A549 (cell line): ENCODE results near the gene GMPR2.

Experiments
- CHD2 ChIP-seq: fragments of 150-350 bp; IDR thresholded peaks from 2 replicates; pipeline ENCODE4 v1.6.1; 2014; ENCODE audit warnings: low read length; ENCODE audit not compliant: partially characterized antibody
- CTCF ChIP-seq: fragments of >200 bp; sonication (Bioruptor Twin); formaldehyde crosslinking; IDR thresholded peaks from 3 replicates; pipeline ENCODE4 v1.5.1; 2016
- EP300 ChIP-seq, 2 experiments: fragments of >200 bp; sonication (Bioruptor Twin); formaldehyde crosslinking; IDR thresholded peaks; 2 replicates in 1 of 2; 3 replicates in 1 of 2; pipeline ENCODE4 v1.6.1; 2016 to 2017
- HEYL ChIP-seq: fragments of 250-450 bp; sonication (Bioruptor Pico); IDR thresholded peaks from 2 replicates; pipeline ENCODE4 v1.8.0; 2021; ENCODE audit warnings: mild to moderate bottlenecking, moderate library complexity
- JUN ChIP-seq, 2 experiments: fragments of >200 bp; sonication (Bioruptor Twin); formaldehyde crosslinking; IDR thresholded peaks; 2 replicates in 1 of 2; 3 replicates in 1 of 2; pipeline ENCODE4 v1.6.1; 2016 to 2017
- KDM5A ChIP-seq: fragments of 200-600 bp; sonication (generic); IDR thresholded peaks from 2 replicates; pipeline ENCODE4 v1.6.1; 2016; ENCODE audit warnings: antibody characterized with exemption, mild to moderate bottlenecking
- NR3C1 ChIP-seq: fragments of >200 bp; sonication (Bioruptor Twin); formaldehyde crosslinking; IDR thresholded peaks from 3 replicates; pipeline ENCODE4 v1.6.1; 2017
- POLR2A ChIP-seq: IDR thresholded peaks from 2 replicates; pipeline ENCODE4 v1.6.1; 2012; ENCODE audit warnings: mild to moderate bottlenecking, low read length
- TF ChIP-seq, protein P1 (sequence below): fragments of 200-600 bp; sonication (generic); IDR thresholded peaks from 2 replicates; pipeline ENCODE4 v1.6.1; 2016; ENCODE audit warnings: antibody characterized with exemption, mild to moderate bottlenecking, moderate library complexity

- TF ChIP-seq JUN (IDR thresholded peaks at IDR 0.05) (no peak), CTCF (no peak), KDM5A (no peak), HEYL (CRISPR knock-in tag) (no peak), POLR2A (no peak), CHD2 (no peak), NR3C1 (no peak), EP300 (IDR thresholded peaks at IDR 0.05) (no peak)
- TF ChIP-seq, protein P1, sequence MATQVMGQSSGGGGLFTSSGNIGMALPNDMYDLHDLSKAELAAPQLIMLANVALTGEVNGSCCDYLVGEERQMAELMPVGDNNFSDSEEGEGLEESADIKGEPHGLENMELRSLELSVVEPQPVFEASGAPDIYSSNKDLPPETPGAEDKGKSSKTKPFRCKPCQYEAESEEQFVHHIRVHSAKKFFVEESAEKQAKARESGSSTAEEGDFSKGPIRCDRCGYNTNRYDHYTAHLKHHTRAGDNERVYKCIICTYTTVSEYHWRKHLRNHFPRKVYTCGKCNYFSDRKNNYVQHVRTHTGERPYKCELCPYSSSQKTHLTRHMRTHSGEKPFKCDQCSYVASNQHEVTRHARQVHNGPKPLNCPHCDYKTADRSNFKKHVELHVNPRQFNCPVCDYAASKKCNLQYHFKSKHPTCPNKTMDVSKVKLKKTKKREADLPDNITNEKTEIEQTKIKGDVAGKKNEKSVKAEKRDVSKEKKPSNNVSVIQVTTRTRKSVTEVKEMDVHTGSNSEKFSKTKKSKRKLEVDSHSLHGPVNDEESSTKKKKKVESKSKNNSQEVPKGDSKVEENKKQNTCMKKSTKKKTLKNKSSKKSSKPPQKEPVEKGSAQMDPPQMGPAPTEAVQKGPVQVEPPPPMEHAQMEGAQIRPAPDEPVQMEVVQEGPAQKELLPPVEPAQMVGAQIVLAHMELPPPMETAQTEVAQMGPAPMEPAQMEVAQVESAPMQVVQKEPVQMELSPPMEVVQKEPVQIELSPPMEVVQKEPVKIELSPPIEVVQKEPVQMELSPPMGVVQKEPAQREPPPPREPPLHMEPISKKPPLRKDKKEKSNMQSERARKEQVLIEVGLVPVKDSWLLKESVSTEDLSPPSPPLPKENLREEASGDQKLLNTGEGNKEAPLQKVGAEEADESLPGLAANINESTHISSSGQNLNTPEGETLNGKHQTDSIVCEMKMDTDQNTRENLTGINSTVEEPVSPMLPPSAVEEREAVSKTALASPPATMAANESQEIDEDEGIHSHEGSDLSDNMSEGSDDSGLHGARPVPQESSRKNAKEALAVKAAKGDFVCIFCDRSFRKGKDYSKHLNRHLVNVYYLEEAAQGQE, result no peak
These were observed 25.1 kb upstream of the GMPR2 start for GRCh38 chr14:24207625-24208024.
